ENCODE measurements around the gene IGSF9.

- TF ChIP-seq EZH2phosphoT487 (IDR thresholded peaks at IDR 0.05; ENCODE audit: borderline replicate concordance, low read length) (no peak), CTCF (conservative IDR thresholded peaks at IDR 0.05; ENCODE audit: low read depth, low read length) (no peak), EZH2 (IDR thresholded peaks at IDR 0.05; ENCODE audit: low read length, unreplicated experiment) (no peak)
Observed at GRCh38 chr1:159941141-159941540, 4.3 kb downstream of the IGSF9 start.

Measured in PC-3 (cell line).